Parathyroid adenoma (tissue), 2 donors: Measurements from ENCODE around the gene PIK3AP1.

Experiments
- H2AFZ ChIP-seq: fragments of 300-600 bp; sonication (generic); one replicate; pipeline ENCODE4 v1.7.0; 2017; ENCODE audit warnings: antibody characterized with exemption, mild to moderate bottlenecking
- H3K27ac ChIP-seq: fragments of 300-600 bp; sonication (generic); one replicate; pipeline ENCODE4 v1.7.0; 2017
- H3K27me3 ChIP-seq: fragments of 300-600 bp; sonication (generic); one replicate; pipeline ENCODE4 v1.7.0; 2017; ENCODE audit warnings: low read length; ENCODE audit not compliant: control insufficient read depth, insufficient read depth
- H3K36me3 ChIP-seq: fragments of 300-600 bp; sonication (generic); one replicate; pipeline ENCODE4 v1.7.0; 2017; ENCODE audit warnings: low read length; ENCODE audit not compliant: control insufficient read depth, insufficient read depth
- H3K4me1 ChIP-seq: fragments of 300-600 bp; sonication (generic); one replicate; pipeline ENCODE4 v1.7.0; 2017; ENCODE audit warnings: control low read depth
- H3K4me2 ChIP-seq: fragments of 300-600 bp; sonication (generic); one replicate; pipeline ENCODE4 v1.7.0; 2017; ENCODE audit warnings: low read length
- H3K4me3 ChIP-seq: fragments of 300-600 bp; sonication (generic); one replicate; pipeline ENCODE4 v1.7.0; 2017; ENCODE audit warnings: low read depth, low read length
- H3K79me2 ChIP-seq: fragments of 300-600 bp; sonication (generic); one replicate; pipeline ENCODE4 v1.7.0; 2017; ENCODE audit warnings: control low read depth
- H3K9ac ChIP-seq: fragments of 300-600 bp; sonication (generic); one replicate; pipeline ENCODE4 v1.7.0; 2017; ENCODE audit warnings: mild to moderate bottlenecking
- H3K9me3 ChIP-seq: fragments of 300-600 bp; sonication (generic); one replicate; pipeline ENCODE4 v1.7.0; 2017; ENCODE audit warnings: low read length; ENCODE audit not compliant: control insufficient read depth
- CTCF ChIP-seq: fragments of 300-600 bp; sonication (generic); IDR thresholded peaks from one replicate; pipeline ENCODE4 v1.7.0; 2017; ENCODE audit warnings: antibody characterized with exemption, mild to moderate bottlenecking
- donor health status: primary hyperparathyroidism.

PIK3AP1 gene

DNA sequence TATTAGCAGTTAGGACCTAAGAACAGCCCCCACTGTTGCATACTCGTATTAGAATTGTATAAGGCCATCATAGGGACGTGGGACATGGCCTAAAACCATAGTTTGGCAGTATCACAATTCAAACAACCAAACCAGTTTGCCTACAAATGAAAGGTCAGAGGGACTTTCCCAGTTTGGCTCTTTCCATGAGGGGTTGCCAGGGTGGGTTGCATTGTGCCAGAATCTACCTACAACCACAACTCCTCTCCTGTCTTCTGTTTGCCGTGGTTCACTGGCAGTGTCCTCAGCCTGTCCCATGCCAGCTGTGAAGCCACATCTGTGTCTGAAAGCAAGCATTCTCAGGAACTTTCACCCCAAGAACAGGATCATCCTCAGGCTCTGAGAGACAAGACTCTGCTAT is 44.5 kb downstream of the PIK3AP1 start:
- Histone ChIP-seq H3K4me1 (peaks cover 13% of the 10 kb centered on the region), H3K4me2 (no peak overlapping the region), H3K9ac (no peak overlapping the region), H2AFZ (no peak overlapping the region), H3K79me2 (no peaks in the 10 kb centered on the region), H3K27ac (no peak overlapping the region), H3K36me3 (no peaks in the 10 kb centered on the region), H3K9me3 (no peaks in the 10 kb centered on the region), H3K27me3 (no peaks in the 10 kb centered on the region), H3K4me3 (no peak overlapping the region)
- no peak for TF ChIP-seq CTCF

DNA sequence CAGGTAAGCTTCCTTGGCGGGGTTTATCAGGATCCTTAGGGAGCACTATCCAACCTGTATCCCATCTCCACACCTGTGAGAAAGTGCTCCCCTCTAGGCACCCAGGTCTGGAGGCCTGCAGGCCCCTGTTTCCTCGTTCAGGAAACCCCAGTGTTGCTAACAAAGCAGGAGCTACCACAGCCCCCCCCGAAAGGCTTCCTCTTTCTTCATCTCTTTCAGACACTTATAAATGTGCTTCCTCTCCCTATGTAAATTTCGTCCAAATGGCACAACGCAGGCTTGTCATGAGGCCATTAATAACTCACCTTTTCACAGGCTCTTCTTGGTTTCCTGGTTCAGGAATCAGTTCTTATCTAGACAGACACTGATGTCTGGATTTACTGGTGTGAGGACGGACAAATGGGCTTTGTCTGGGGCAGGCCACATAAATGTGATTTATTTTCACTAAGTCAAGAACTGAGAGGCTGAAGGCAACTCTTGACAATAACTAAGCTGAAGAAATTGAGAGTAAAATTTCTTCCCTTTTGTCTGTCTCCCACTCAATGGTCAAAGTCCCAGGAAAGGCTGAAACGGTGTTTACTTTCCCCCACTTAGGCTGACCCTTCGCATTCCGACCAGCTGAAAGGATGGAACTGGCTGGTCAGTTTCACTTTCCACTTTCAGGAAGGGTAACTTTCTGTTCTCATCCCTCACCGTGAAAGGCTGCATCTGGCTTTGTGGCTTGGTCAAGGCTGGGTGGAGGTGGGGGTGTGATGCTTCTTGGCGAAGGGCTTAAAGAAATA is 46.8 kb downstream of the PIK3AP1 start:
- no peak overlapping the region for H3K4me2 ChIP-seq
- H3K4me3 ChIP-seq, result no peak overlapping the region
- H3K36me3 ChIP-seq, result no peaks in the 10 kb centered on the region
- H3K9me3 ChIP-seq, result no peaks in the 10 kb centered on the region
- H2AFZ ChIP-seq, result peak overlapping the region; percentile 38
- H3K4me1 ChIP-seq, result peaks cover 13% of the 10 kb centered on the region
- H3K27ac ChIP-seq, result peak overlapping the region; percentile 1
- H3K9ac ChIP-seq, result no peak overlapping the region
- no peak for TF ChIP-seq CTCF
- no peaks in the 10 kb centered on the region for H3K27me3 ChIP-seq
- H3K79me2 ChIP-seq, result no peaks in the 10 kb centered on the region

DNA sequence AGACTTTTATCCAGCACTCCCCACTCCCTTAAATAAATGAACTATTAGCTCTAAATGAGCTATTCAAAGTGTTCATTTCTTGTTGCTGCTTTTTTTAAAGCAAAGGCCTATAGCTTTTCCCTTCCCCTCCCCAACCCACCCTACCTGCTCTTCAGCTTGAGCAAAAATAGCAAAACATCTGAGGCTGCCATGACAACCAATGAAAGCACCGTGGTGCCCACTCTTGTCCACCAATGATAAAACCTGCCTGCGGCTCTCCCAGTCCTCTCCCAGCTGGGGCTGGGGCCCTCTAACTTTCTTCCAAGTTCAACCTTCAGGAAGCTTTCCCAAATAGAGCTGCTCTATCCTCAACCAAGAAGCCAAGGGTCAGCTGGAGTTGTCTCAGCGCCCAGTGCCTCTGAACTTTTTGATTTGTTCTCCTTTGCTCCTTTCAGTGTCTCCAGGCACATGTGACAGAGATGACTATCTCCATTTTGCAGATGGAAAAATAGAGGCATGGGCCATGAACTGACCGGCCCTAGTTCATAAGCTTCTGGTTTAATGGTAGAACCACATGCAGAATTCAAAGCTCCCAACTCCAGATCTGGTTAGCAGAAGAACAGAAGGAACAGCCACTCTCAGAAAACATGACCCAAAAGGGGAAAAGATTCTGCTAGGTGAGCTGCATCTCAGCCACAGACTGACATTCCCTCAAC is 47.7 kb downstream of the PIK3AP1 start:
- no peak overlapping the region for H3K27ac ChIP-seq
- no peak overlapping the region for H2AFZ ChIP-seq
- no peak overlapping the region for H3K4me3 ChIP-seq
- H3K79me2 ChIP-seq, result no peaks in the 10 kb centered on the region
- H3K36me3 ChIP-seq, result no peaks in the 10 kb centered on the region
- H3K9me3 ChIP-seq, result no peaks in the 10 kb centered on the region
- H3K4me1 ChIP-seq, result peaks cover 13% of the 10 kb centered on the region
- no peak overlapping the region for H3K9ac ChIP-seq
- TF ChIP-seq CTCF, result no peak
- H3K4me2 ChIP-seq, result no peak overlapping the region
- H3K27me3 ChIP-seq, result no peaks in the 10 kb centered on the region

DNA sequence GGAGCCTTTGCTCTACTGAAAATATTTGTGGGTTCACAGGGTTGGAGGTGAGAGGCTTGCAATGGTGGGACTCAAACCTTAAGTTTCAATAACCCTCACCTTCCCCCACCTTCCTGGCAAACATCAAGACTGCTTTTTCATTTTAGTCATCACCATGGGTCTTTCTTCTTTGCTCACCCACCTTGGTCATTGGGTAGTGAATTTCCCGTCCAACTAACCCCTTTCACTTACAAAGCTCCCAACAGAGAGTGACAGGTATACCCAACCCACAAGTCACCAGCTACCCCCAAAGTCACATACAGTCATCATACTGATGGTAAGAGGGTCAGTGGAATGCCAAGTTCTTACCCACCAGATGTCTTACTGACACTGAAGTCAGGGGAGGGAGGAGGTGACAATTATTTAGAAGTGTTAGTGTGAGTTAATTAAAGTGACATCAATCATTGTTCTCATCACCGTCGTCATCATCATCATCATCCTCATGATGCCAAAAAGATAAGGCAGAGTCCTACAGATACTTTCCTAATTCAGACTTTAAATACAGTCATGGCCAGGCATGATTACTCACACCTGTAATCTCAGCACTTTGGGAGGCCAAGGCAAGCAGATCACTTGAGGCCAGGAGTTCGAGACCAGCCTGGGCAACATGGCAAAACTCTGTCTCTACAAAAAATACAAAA is 49.0 kb downstream of the PIK3AP1 start:
- no peaks in the 10 kb centered on the region for H3K36me3 ChIP-seq
- H3K4me3 ChIP-seq, result no peak overlapping the region
- H3K79me2 ChIP-seq, result no peaks in the 10 kb centered on the region
- H2AFZ ChIP-seq, result no peak overlapping the region
- peaks cover 13% of the 10 kb centered on the region for H3K4me1 ChIP-seq
- no peak overlapping the region for H3K9ac ChIP-seq
- no peak for TF ChIP-seq CTCF
- H3K27me3 ChIP-seq, result no peaks in the 10 kb centered on the region
- H3K4me2 ChIP-seq, result no peak overlapping the region
- H3K27ac ChIP-seq, result no peak overlapping the region
- no peaks in the 10 kb centered on the region for H3K9me3 ChIP-seq
